HG03280 (cell line): ENCODE data around the gene PLA2G12A.

Source experiments
- ATAC-seq: cut with Tn5 transposase; IDR thresholded peaks from one replicate; pipeline ENCODE4 v1.9.1; 2021; ENCODE audit warnings: mild to moderate bottlenecking, moderate library complexity; ENCODE audit not compliant: unreplicated experiment

Gene PLA2G12A

DNA sequence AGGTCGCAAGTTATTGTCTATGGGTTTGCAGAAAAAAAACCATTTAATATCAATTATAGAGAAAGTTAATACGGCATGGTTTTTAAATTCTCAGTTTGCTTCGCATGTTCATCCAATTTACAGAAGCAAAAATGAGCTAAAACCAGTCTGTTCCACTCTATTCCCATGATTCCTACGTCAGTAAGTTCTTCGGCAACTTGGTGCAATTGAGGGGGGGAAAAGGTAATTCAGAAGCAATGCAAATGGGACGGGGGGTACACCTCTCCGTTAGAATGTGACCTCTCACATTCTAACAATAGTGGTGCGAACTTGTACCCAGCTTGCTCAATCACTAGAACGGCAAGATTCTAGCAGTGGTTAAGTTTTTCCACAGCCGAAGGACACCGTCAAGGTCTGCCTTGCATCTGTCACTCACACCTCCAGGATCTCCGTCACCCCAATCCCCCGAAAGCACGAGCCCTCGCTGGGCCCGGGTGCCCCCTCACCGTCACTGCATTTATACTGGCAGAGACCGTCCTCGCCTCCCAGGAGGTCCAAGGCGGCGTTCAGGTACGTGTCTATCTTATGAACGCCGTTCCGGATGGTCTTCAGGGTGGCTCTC is 653 bp downstream of the PLA2G12A start:
- peak; percentile 26 for ATAC-seq

DNA sequence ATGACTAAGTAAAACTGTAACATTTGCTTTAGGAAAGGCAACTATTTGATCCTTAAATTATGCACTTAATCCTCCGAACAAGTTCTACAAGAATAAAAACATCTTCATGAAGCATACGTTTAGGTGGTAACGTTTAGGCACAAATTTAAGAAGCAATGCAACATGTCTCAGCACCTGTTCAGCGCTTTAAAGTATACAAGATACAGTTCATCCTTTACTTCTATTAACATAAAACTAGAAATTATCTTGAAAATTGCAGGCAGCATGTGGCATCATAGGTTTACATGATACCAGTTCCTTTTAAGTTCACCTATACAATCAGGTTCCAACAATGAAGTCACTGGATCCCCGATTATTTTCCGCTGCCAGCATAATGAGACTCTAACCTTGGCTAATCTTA is 1.5 kb downstream of the PLA2G12A start:
- ATAC-seq = no peak

DNA sequence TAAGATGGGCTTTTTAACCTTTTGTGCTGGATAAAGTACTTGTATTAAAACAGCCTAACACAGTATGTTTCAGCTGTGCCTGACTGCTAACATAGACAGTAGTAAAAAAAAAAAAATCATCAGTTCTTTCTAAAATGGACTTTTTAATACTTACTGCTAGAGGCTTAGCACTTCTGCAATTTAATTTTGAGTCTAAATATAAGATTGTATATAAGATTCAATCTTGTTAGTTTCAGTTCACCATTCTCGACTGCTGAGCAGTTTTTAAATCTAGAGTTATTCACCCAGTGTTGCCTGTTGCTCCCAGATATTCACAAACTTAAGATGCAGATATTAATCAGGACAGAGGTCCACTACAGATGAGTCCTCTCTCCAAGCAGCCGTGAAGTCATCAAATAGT is 6.8 kb downstream of the PLA2G12A start:
- no peak for ATAC-seq

DNA sequence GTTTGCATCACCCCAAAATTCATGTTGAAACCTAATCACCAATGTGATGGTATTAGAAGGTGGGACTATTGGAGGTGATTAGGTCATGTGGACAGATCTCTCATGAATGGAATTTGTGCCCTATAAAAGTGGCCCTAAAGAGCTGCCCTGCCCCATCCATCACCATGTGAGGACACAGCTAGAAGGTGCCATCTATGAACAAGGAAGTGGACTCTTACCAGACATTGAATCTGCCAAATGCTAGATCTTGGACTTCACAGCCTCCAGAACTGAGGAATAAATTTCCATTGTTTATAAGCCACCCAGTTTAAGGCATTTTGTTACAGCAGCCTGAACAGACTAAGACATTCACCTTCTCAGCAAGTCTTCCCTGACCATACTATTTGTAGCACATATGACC is 7.5 kb downstream of the PLA2G12A start:
- no peak for ATAC-seq

DNA sequence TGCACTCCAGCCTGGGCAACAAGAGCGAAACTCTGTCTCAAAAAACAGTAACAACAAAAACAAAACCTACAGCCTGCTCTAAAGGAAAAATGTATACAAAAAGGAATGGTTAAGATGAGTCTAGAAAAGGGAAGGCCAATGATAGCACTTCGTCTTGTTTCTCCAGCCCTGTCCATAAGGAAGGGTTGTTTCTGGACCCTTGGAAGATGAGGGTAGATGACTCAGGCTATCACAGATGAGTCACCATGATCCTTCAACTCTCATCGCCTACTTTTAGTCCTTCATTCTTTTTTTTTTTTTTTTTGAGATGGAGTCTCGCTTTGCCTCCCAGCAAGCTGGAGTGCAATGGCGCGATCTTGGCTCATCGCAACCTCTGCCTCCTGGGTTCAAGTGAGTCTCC is 8.8 kb downstream of the PLA2G12A start:
- no peak for ATAC-seq

DNA sequence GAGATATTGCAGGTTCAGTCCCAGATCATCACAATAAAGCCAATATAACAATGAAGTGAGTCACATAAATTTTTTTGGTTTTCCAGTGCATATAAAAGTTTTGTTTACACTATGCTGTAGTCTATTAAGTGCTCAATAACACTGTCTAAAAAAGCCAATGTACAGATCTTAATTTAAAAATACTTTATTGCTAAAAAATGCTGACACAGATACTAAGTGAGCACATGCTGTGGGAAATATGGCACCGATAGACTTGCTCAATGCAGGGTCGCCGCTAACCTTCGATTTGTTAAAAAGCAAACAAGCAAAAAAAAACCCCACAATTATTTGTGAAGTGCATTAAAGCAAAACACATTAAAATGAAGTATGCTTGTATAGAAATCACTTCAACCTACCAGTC is 10.3 kb downstream of the PLA2G12A start:
- no peak for ATAC-seq

DNA sequence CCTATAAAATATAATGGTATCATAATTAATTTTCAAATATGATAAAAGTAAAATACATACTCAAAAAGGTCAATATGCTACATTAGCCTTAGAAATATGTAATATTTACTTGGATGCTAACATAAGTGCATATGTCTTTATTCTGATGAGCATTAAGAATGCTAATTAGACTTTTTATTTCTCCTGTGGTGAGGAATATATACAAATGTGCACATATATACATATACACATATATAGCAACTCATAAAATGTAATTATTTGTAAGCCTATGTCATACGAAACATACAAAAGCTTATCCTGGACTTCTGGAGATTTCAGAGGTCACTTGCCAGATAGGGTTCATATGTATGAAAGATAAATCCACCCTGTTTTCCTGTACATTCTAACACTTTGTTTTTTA is 11.1 kb downstream of the PLA2G12A start:
- ATAC-seq = no peak

DNA sequence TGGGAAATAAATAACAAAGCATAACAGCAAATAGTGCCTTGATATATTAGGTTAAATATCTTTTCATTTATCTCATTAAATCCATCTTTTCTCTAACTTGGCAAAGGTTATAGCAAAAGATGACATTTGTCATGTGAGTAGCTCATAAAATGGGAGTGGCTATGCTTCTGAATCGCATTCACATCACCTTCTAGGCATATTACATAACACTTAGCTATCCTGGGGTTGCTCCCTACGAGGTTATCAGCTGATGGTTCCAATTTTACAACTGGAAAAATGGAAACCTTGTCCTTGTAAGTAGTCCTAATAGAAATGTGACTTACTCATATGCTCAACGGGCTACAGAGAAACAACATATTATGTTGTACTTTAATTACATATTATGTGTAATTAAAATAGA is 16.4 kb downstream of the PLA2G12A start:
- no peak for ATAC-seq

DNA sequence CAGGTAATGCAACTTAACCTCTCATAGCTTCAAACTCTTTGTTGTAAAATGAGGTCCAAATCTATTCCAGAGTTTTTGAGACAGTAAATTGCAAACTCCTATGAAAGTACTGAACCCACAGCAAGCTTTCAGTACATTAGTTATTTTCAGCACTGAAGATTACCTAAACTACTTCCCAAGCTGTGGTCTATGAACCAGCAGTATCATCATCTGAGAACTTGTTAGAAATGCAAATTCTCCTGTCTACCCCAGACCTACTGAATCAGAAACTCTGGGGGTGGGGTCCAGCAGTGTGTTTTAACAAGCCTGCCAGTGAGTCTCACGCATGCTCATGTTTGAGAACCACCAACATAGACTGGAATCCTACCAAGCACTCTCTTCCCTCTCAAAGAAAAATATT is 20.9 kb downstream of the PLA2G12A start:
- ATAC-seq = peak; percentile 90

DNA sequence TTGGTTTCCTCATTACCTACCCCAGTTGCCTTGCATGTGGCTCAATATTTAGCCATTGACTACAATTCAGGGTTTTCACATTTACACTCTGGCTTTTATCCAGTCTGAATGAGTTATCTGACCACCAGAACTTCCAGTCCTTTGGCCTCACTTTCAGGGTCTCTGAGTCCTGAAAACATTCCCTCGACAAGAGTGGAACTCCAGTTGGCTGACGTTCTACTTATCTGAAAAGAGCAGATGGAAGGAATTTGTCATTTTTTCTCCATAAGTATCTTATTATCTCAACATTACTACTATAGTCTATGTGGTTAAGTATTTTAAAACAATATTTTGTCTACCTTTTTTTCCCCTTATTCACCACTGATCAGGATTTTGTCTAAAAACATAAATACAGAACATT is 21.4 kb downstream of the PLA2G12A start:
- ATAC-seq = no peak

DNA sequence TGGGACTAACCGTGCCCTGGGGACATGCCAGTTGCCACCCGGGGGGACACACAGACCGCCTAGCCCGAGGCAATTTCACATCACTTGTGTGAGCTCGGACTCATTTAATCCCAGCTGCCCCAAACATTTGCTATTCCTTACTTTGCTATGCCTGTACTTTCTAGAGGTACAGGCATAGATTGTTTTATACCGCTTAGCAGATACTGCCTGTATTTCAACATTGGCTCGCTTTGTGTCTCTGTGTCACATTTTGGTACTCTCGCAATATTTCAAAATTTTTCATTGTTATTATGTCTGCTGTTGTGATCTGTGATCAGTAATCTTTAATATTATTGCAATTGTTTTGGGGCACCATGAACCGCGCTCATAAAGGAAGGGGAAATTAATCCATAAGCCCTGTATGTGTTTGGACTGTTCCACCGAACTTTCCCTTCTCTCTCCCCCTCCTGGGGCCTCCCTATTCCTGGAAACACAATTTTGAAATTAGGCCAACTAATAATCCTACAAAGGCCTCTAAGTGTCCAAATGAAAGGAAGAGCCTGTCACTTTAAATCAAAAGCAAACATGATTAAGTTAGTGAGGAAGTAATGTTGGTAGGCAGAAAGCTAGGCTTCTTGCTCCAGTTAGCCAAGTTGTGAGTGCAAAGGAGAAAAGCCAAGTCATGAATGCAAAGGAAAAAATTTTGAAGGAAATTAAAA is 26.1 kb downstream of the PLA2G12A start:
- ATAC-seq = peak; percentile 6

DNA sequence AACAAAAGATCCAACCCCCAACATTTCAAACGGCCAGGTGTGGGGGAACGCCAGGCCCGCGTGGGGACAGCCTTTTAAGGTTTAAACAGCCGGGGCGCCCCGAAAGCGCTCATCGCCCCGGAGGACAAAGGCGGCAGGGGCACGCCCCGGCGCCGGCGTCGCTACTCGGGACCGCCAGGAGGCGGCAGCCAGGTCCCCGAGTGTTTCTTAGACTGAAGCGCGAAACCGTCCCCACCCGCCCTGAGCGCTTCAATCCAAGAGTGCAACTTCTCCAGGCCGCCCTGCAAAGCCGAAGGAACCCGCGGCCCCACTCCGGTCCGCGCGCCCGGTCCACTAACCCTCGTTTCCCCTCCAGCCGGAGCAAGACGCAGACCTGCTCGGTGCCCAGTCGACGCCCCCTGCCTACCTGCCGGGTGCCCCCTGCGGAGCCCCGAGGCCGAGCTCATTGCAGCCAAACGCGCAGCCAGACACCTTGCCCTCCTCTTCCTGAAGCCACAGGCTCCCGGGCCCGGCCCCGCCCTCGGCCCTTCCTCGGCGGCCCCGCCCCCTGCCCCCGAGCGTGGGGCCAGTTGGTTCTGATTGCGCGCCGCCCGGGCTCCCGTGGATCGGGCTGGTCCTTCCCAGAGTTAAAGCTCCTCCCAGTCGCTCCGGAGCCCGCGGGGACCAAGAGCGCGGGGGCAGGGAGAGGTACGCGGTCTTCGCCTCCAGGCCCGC is 26.8 kb downstream of the PLA2G12A start, which contains the start of gene CASP6:
CASP6 (minus strand) TSS at position 496 of the 714 bp plus-strand sequence; CDS start at position 446, 50 bp downstream.
- ATAC-seq = peak; percentile 83

DNA sequence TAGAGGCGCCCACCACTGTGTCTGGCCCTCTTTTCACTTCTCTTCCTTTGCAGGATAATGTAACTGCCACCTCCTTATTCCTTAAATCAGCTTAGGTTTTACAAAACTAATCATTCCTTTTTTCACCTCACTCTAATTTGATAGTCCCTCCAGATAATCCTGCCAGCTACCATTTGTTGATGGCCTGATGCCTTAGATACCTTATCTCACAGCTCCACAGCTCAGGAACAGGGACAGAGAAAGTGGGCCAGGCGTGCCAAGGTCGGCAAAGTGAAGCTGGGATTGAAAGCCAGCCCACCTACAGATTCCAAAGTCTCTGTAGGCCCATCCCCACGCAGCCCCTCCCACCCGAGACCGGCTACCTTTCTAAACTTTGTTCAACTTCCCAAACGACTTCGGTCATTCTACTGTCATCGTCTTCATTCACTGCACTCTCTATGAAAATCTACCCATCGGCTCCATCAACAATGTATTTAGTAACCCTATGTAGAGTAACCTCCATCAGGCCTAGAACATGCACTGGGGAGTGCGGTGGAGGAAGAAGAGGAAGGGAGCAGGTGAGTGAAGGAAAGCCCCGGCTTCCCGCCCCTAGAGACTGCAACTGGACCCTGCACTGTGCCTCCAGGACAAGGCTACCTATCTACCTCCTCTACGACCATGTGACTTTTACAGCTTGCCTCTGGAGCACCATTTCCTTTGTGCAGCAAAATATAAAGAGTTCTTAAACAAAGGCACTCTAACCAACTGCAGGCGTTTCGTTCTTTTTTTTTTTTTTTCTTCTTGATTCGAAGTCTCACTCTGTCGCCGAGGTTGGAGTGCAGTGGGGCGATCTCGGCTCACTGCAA is 28.1 kb downstream of the PLA2G12A start:
- ATAC-seq = no peak

DNA sequence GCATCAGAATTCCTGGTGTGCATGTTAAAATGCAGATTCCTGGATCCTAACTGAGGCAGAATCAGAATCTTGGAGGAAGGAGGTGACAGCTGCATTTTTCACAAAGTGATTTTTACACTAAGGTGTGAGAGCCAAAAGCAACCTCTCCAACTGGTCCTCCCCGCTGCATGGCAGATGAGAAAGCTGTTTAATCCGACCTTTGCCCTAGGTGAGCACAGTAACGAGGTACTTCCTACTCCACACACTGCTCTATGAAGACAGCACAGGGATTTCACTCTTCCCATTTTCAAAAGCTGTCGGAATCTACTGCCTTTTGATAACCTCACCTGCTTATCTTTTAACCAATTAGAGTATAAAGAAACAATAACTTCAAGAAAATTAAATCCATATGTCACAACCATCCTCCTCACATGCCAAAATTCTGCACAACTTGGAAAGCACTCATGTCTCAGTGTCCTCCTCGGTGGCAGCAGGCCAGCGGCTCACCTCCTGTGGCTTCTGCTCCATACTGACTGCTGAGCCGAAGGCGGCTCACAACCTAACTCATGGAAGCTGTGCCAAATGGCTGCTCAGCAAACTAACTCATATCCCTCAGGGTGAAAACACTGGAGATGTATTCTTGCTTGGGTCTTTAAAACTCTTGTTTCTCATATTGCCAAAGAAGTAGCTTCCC is 30.2 kb downstream of the PLA2G12A start:
- ATAC-seq = no peak

DNA sequence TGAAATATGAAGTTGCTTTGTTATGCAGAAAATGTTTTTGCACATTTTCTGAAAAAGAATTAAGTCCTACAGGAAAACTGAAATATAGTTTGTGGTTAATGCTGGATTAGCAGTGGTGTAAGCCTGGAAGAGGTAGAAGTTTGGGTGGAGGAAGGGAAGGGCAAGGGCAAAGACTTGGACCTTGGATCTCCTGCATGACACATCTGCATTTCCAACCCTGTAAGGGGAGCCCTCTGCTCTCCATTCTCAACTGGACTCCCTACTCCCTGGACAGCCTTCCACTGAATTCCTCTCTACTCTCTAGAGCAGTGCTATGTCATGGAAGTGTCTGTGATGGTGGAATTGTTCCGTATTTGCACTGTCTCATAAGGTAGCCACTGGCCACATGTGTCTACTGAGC is 31.2 kb downstream of the PLA2G12A start:
- no peak for ATAC-seq

DNA sequence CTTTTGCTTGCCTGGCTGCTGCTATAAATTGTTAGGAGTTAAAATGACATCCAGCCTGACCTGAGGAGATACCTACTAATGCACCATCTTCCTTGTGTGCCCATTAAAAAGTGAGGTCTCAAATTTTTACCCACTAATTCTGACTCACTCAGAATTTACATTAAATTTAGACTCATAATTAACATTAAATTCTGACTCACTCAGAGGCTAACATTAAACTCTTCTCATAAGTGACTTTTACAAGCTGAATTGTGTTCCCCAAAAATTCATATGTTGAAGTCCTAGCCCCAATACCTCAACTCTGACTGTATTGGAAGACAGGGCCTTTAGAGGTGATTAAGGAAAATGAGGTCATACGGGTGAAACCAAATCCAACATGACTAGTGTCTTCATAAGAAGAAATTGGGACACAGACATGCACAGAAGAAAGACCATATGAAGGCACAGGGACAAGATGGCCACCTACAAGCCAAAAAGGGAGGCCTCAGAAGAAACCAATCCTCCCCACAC is 38.4 kb downstream of the PLA2G12A start:
- ATAC-seq = no peak

DNA sequence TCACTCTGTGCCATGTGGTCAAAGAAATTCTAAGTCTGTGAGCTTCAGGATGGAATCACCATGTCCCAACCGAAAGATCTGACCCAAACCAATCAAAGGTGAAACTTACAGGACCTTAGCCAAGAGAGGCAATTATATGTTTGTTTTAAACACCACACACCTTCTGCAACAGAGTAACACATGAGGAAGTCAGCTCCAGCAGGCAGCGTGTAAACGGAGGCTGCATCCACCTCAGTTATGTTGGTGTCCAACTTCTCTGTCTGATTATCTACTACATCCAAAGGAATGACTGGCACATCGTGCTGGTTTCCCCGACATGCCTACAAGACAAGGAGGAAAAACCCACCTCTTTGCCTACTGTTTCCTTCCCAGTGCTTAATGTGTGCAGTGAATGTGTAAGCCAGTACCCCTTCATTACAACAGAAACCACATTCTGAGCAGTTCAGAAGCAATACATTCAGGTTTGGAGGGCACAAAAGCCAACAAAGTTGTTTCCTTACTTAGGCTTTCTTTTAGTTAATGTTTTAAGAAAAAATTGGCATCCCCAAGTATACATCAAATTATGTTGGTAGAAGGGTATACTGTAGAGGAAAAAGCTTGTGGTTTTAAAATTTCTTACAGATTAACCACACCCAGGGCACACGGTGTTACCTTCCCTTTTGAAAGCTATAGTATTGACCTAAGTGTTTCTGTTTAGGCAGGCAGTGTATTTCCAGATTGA is 39.0 kb downstream of the PLA2G12A start:
- no peak for ATAC-seq

DNA sequence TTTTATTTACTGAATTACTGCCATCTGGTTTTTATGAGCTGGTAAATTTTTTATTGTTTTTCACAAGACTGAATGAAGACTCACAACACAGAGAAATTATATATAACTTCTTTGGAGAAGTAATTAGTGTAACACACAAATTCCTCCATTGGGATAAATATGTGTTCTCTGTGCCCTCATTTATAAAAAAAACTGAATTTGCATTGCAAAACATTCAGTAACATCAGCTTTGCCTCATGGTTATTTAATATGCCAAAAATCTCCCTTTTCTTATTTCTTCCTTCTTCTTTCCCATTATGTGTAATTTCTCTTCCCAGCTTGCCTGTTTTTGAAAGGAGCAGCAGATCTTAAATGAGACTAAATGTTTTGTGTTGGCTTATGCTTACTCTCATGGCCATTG is 45.1 kb downstream of the PLA2G12A start:
- no peak for ATAC-seq

DNA sequence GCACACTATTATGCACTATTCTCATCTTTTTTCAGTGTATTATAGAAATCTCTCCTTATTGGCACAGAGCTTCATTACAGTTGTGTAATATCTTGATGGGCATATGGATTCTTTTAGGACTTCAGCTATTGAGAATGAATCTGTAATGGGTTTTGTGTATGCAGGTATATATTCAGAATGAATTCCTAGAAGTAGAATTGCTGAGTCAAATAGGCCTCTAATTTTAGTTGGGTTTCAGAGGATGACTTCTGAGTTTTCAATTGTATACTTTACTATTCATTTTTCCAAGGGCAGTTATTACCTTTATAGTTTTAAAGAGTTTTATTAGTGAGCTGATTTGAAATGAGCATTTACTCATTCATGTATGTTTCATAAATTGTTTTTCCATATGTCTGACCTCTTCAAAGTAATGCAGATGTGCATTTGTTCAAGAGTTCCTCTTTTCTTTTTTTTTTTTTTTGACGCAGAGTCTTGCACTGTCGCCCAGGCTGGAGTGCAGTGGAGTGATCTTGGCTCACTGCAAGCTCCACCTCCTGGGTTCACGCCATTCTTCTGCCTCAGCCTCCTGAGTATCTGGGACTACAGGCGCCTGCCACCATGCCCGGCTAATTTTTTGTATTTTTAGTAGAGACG is 46.1 kb downstream of the PLA2G12A start:
- ATAC-seq = no peak
